H9 (cell line): ENCODE measurements around the gene ZDHHC16. TPM values are rescaled to one million over a fixed set of nuclear protein-coding genes. Genes with fewer than 3 reads are reported as not detected.

Source experiments
- DNase-seq: peaks from one replicate; pipeline ENCODE4 v3.0.0-alpha.2; 2017
- H2AFZ ChIP-seq: one replicate; pipeline ENCODE4 v1.6.1; 2013; ENCODE audit warnings: mild to moderate bottlenecking, low read length, control low read depth, moderate library complexity
- H2AK5ac ChIP-seq: 2 replicates; pipeline ENCODE4 v1.6.1; 2013; ENCODE audit warnings: low read length, control low read depth, mixed read lengths; ENCODE audit not compliant: insufficient read length
- H2BK120ac ChIP-seq: one replicate; pipeline ENCODE4 v1.6.1; 2013; ENCODE audit warnings: low read depth, mild to moderate bottlenecking, low read length, control low read depth, inconsistent platforms; ENCODE audit not compliant: poor library complexity, severe bottlenecking
- H2BK12ac ChIP-seq: 2 replicates; pipeline ENCODE4 v1.6.1; 2013; ENCODE audit warnings: low read length, control low read depth, mixed read lengths, low read depth; ENCODE audit not compliant: insufficient read length
- H2BK15ac ChIP-seq: 2 replicates; pipeline ENCODE4 v1.6.1; 2013; ENCODE audit warnings: low read depth, low read length, control low read depth
- H2BK20ac ChIP-seq: one replicate; pipeline ENCODE4 v1.6.1; 2013; ENCODE audit warnings: low read depth, mild to moderate bottlenecking, low read length, control low read depth, inconsistent platforms; ENCODE audit not compliant: poor library complexity, severe bottlenecking
- H2BK5ac ChIP-seq: 2 replicates; pipeline ENCODE4 v1.6.1; 2013; ENCODE audit warnings: low read length, control low read depth, mixed read lengths; ENCODE audit not compliant: insufficient read length
- H3K14ac ChIP-seq: 2 replicates; pipeline ENCODE4 v1.6.1; 2013; ENCODE audit warnings: low read length, control low read depth; ENCODE audit not compliant: insufficient read depth
- H3K18ac ChIP-seq: 2 replicates; pipeline ENCODE4 v1.6.1; 2013; ENCODE audit warnings: low read depth, mild to moderate bottlenecking, mixed read lengths, low read length, control low read depth; ENCODE audit not compliant: insufficient read length
- H3K23ac ChIP-seq: 2 replicates; pipeline ENCODE4 v1.6.1; 2013; ENCODE audit warnings: low read length, control low read depth, mixed read lengths, low read depth; ENCODE audit not compliant: insufficient read length
- H3K23me2 ChIP-seq: 2 replicates; pipeline ENCODE4 v1.6.1; 2013; ENCODE audit warnings: low read depth, mild to moderate bottlenecking, mixed read lengths, low read length, control low read depth; ENCODE audit not compliant: insufficient read length, poor library complexity, severe bottlenecking
- H3K27ac ChIP-seq: 2 replicates; pipeline ENCODE4 v1.5.1; 2013; ENCODE audit warnings: low read length, control low read depth, mixed read lengths, low read depth; ENCODE audit not compliant: insufficient read length
- H3K27me3 ChIP-seq: 2 replicates; pipeline ENCODE4 v1.6.1; 2013; ENCODE audit warnings: low read length, control low read depth, inconsistent platforms; ENCODE audit not compliant: insufficient read depth
- H3K4ac ChIP-seq: 2 replicates; pipeline ENCODE4 v1.6.1; 2013; ENCODE audit warnings: low read depth, mild to moderate bottlenecking, control low read depth, inconsistent platforms, low read length, moderate library complexity
- H3K4me1 ChIP-seq: 2 replicates; pipeline ENCODE4 v1.6.1; 2013; ENCODE audit warnings: low read length, control low read depth, inconsistent platforms; ENCODE audit not compliant: insufficient read depth
- H3K4me2 ChIP-seq: 2 replicates; pipeline ENCODE4 v1.6.1; 2013; ENCODE audit warnings: low read length, control low read depth, mixed read lengths; ENCODE audit not compliant: insufficient read length, insufficient read depth
- H3K56ac ChIP-seq: 2 replicates; pipeline ENCODE4 v1.6.1; 2013; ENCODE audit warnings: low read depth, mild to moderate bottlenecking, mixed read lengths, low read length, control low read depth; ENCODE audit not compliant: insufficient read length
- H3K79me1 ChIP-seq: 2 replicates; pipeline ENCODE4 v1.6.1; 2013; ENCODE audit warnings: low read depth, mild to moderate bottlenecking, moderate library complexity, low read length, control low read depth, inconsistent platforms; ENCODE audit not compliant: insufficient read depth, poor library complexity, severe bottlenecking
- H3K79me2 ChIP-seq: 2 replicates; pipeline ENCODE4 v1.6.1; 2013; ENCODE audit warnings: low read length, control low read depth, inconsistent platforms; ENCODE audit not compliant: insufficient read depth
- H3K9ac ChIP-seq: 2 replicates; pipeline ENCODE4 v1.6.1; 2013; ENCODE audit warnings: low read length, control low read depth, mixed read lengths; ENCODE audit not compliant: insufficient read length; ENCODE audit errors: extremely low read depth
- H3K9me3 ChIP-seq: one replicate; pipeline ENCODE4 v1.6.1; 2013; ENCODE audit warnings: low read depth, low read length, inconsistent platforms; ENCODE audit not compliant: control insufficient read depth
- H3T11ph ChIP-seq: one replicate; pipeline ENCODE4 v1.6.1; 2013; ENCODE audit warnings: mild to moderate bottlenecking, low read length, control low read depth, inconsistent platforms
- H4K20me1 ChIP-seq: one replicate; pipeline ENCODE4 v1.6.1; 2013; ENCODE audit not compliant: control insufficient read depth, insufficient read length, insufficient read depth
- H4K5ac ChIP-seq: 2 replicates; pipeline ENCODE4 v1.6.1; 2013; ENCODE audit warnings: low read depth, mild to moderate bottlenecking, mixed read lengths, low read length, control low read depth; ENCODE audit not compliant: insufficient read length
- H4K8ac ChIP-seq: replicated peaks from 2 replicates; pipeline ENCODE4 v1.6.1; 2013; ENCODE audit warnings: low read length, control low read depth, mixed read lengths, low read depth; ENCODE audit not compliant: insufficient read length
- H4K91ac ChIP-seq: 2 replicates; pipeline ENCODE4 v1.6.1; 2013; ENCODE audit warnings: low read depth, mild to moderate bottlenecking, moderate library complexity, mixed read lengths, low read length, control low read depth; ENCODE audit not compliant: insufficient read length
- H3K27ac Mint-ChIP-seq, 3 experiments: 2 replicates in 2 of 3; 3 replicates in 1 of 3; pipeline ENCODE4 v1.8.0; 2020 to 2021; ENCODE audit warnings: mixed read lengths in 3 of 3, mild to moderate bottlenecking in 1 of 3, moderate library complexity in 1 of 3
- H3K27me3 Mint-ChIP-seq: 2 replicates; pipeline ENCODE4 v1.8.0; 2021; ENCODE audit warnings: low read depth, mild to moderate bottlenecking, moderate library complexity, mixed read lengths
- H3K36me3 Mint-ChIP-seq, 3 experiments: 2 replicates in 2 of 3; 3 replicates in 1 of 3; pipeline ENCODE4 v1.8.0; 2020 to 2021; ENCODE audit warnings: low read depth in 3 of 3, mixed read lengths in 3 of 3; ENCODE audit not compliant: insufficient read depth in 1 of 3
- H3K4me1 Mint-ChIP-seq, 2 experiments: 2 replicates each; pipeline ENCODE4 v1.8.0; 2020; ENCODE audit warnings: mixed read lengths in 2 of 2
- H3K4me3 Mint-ChIP-seq, 2 experiments: 2 replicates in 1 of 2; 3 replicates in 1 of 2; pipeline ENCODE4 v1.8.0; 2020 to 2021; ENCODE audit warnings: mild to moderate bottlenecking in 2 of 2, mixed read lengths in 2 of 2, moderate library complexity in 1 of 2
- H3K9me3 Mint-ChIP-seq, 2 experiments: 2 replicates in 1 of 2; 3 replicates in 1 of 2; pipeline ENCODE4 v1.8.0; 2020; ENCODE audit warnings: mild to moderate bottlenecking in 2 of 2, mixed read lengths in 2 of 2, moderate library complexity in 1 of 2
- WGBS: extraction: QIAGEN DNeasy Blood & Tissue Kit; methylation state at CpG from one replicate; pipeline ENCODE4 v1.1.7; 2013; ENCODE audit warnings: missing lambda C conversion rate, low lambda C conversion rate, mixed read lengths; ENCODE audit not compliant: insufficient read length; ENCODE audit errors: extremely low coverage; 5-methylcytosine and 5-hydroxymethylcytosine counted together
- total RNA-seq: library from RNA; stranded (reverse); gene quantifications from 2 replicates; pipeline ENCODE4 v1.2.1, GENCODE V29; 2021
- TF ChIP-seq, protein P1 (sequence below): fragments of 200-600 bp; sonication (generic); conservative IDR thresholded peaks from 3 replicates; pipeline ENCODE4 v1.8.0; 2021; ENCODE audit warnings: antibody characterized with exemption, mild to moderate bottlenecking

Gene ZDHHC16
- total RNA-seq, 1 experiment from 2014 or later, result 45.4 TPM

- H2BK20ac ChIP-seq, result no peak within 1 kb of the TSS
- DNase-seq, result peak; percentile 47
- no peak within 1 kb of the TSS for H4K5ac ChIP-seq
- no peak within 1 kb of the TSS for H2BK120ac ChIP-seq
- H4K8ac ChIP-seq, result no peak within 1 kb of the TSS
- H3K27me3 ChIP-seq, result peaks cover 9% of the 10 kb centered on the region; the same call in 1 of the 2 replicates
- peak within 1 kb of the TSS; percentile 94 to 99 (median 97) for H3K27ac Mint-ChIP-seq
- peaks cover 14% of the 10 kb centered on the region for H3K23me2 ChIP-seq
- no CpG with 5 or more reads among the region's 66 CpGs for WGBS
- H2BK15ac ChIP-seq, result no peak within 1 kb of the TSS
- H3K27me3 Mint-ChIP-seq, result peaks cover 23% of the 10 kb centered on the region
- peaks cover 3% of the 10 kb centered on the region; the same call in 1 of the 2 replicates for H3K4me1 ChIP-seq
- no peak within 1 kb of the TSS for H3K56ac ChIP-seq
- H3K23ac ChIP-seq, result no peak within 1 kb of the TSS
- no peak within 1 kb of the TSS for H2BK12ac ChIP-seq
- no peak within 1 kb of the TSS for H3K4ac ChIP-seq
- no peak within 1 kb of the TSS for H3T11ph ChIP-seq
- no peaks in the 10 kb centered on the region for H3K9me3 ChIP-seq
- peaks cover 40 to 48% of the 10 kb centered on the region in 2 experiments for H3K4me1 Mint-ChIP-seq
- H3K18ac ChIP-seq, result peak within 1 kb of the TSS; percentile 73
- no peaks in the 10 kb centered on the region for H3K79me1 ChIP-seq
- H3K9ac ChIP-seq, result peak within 1 kb of the TSS; percentile 67
- H3K79me2 ChIP-seq, result peaks cover 15% of the 10 kb centered on the region; the same call in 1 of the 2 replicates
- H3K4me3 Mint-ChIP-seq, result peak within 1 kb of the TSS; percentile 89
- TF ChIP-seq, protein P1, sequence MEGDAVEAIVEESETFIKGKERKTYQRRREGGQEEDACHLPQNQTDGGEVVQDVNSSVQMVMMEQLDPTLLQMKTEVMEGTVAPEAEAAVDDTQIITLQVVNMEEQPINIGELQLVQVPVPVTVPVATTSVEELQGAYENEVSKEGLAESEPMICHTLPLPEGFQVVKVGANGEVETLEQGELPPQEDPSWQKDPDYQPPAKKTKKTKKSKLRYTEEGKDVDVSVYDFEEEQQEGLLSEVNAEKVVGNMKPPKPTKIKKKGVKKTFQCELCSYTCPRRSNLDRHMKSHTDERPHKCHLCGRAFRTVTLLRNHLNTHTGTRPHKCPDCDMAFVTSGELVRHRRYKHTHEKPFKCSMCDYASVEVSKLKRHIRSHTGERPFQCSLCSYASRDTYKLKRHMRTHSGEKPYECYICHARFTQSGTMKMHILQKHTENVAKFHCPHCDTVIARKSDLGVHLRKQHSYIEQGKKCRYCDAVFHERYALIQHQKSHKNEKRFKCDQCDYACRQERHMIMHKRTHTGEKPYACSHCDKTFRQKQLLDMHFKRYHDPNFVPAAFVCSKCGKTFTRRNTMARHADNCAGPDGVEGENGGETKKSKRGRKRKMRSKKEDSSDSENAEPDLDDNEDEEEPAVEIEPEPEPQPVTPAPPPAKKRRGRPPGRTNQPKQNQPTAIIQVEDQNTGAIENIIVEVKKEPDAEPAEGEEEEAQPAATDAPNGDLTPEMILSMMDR, result no peak
- H4K20me1 ChIP-seq, result no peaks in the 10 kb centered on the region
- no peak within 1 kb of the TSS for H2BK5ac ChIP-seq
- no peaks in the 10 kb centered on the region for H3K9me3 Mint-ChIP-seq
- no peak within 1 kb of the TSS for H2AK5ac ChIP-seq
- no peak within 1 kb of the TSS for H2AFZ ChIP-seq
- H3K36me3 Mint-ChIP-seq, result peaks cover 0 to 2% (median under 1%) of the 10 kb centered on the region in 3 experiments; a peak in 5 of 7 replicates
- H3K27ac ChIP-seq, result peak within 1 kb of the TSS; percentile 3
- H4K91ac ChIP-seq, result no peak within 1 kb of the TSS
- peak within 1 kb of the TSS; percentile 97 for H3K4me2 ChIP-seq
- peak within 1 kb of the TSS; percentile 82 for H3K14ac ChIP-seq
Measured at GRCh38 chr10:97498841-97499560, 53.0 kb downstream of the ZDHHC16 start, which contains the start of gene UBTD1. Gene UBTD1 (plus strand): TSS chr10:97498924. CDS start chr10:97499204, 280 bp downstream.
